DND-41 (cell line): Measurements from ENCODE around the gene OLFML2A.

Experiments used
- ATAC-seq: fragments of 200-7000 bp; cut with Tn5 transposase; 3 replicates; pipeline ENCODE4 v1.9.1; 2021; ENCODE audit warnings: low read depth; ENCODE audit not compliant: insufficient read depth
- DNase-seq: peaks from one replicate; pipeline ENCODE4 v3.0.0-alpha.2; 2020
- H2AFZ ChIP-seq: 2 replicates; pipeline ENCODE4 v1.6.0; 2012; ENCODE audit warnings: low read depth, low read length
- H3K27ac ChIP-seq: 2 replicates; pipeline ENCODE4 v1.5.1; 2012; ENCODE audit warnings: low read length, inconsistent platforms
- H3K27me3 ChIP-seq: fragments of 200-600 bp; sonication (generic); 2 replicates; pipeline ENCODE4 v1.6.0; 2012; ENCODE audit warnings: low read length, mild to moderate bottlenecking, inconsistent platforms; ENCODE audit not compliant: insufficient read depth, poor library complexity
- H3K36me3 ChIP-seq: 2 replicates; pipeline ENCODE4 v1.5.1; 2012; ENCODE audit warnings: low read length, inconsistent platforms; ENCODE audit not compliant: insufficient read depth
- H3K4me1 ChIP-seq: 2 replicates; pipeline ENCODE4 v1.5.1; 2012; ENCODE audit warnings: mild to moderate bottlenecking, low read length; ENCODE audit not compliant: insufficient read depth
- H3K4me2 ChIP-seq: 2 replicates; pipeline ENCODE4 v1.6.0; 2012; ENCODE audit warnings: mild to moderate bottlenecking, moderate library complexity, low read length, inconsistent platforms; ENCODE audit not compliant: insufficient read depth
- H3K4me3 ChIP-seq, 2 experiments: fragments of 200-600 bp in 1 of 2; shearing (Covaris generic) in 1 of 2; 2 replicates each; pipeline ENCODE4 v1.5.1; 2012 to 2016; ENCODE audit warnings: inconsistent platforms in 2 of 2, low read length in 2 of 2, mild to moderate bottlenecking in 2 of 2, low read depth in 1 of 2, moderate library complexity in 1 of 2
- H3K79me2 ChIP-seq: 2 replicates; pipeline ENCODE4 v1.6.0; 2012; ENCODE audit warnings: low read length, inconsistent platforms; ENCODE audit not compliant: insufficient read depth
- H3K9ac ChIP-seq: 2 replicates; pipeline ENCODE4 v1.6.0; 2012; ENCODE audit warnings: low read depth, mild to moderate bottlenecking, inconsistent platforms, low read length, moderate library complexity
- H3K9me3 ChIP-seq: 2 replicates; pipeline ENCODE4 v1.5.1; 2012; ENCODE audit warnings: low read length, moderate library complexity, mild to moderate bottlenecking, inconsistent platforms; ENCODE audit not compliant: insufficient read depth, severe bottlenecking
- H4K20me1 ChIP-seq: 2 replicates; pipeline ENCODE4 v1.6.0; 2012; ENCODE audit warnings: low read length; ENCODE audit not compliant: insufficient read depth
- CTCF ChIP-seq: IDR thresholded peaks from 2 replicates; pipeline ENCODE4 v1.5.1; 2012; ENCODE audit warnings: borderline replicate concordance, low read length, moderate library complexity, mild to moderate bottlenecking; ENCODE audit not compliant: poor library complexity, severe bottlenecking; ENCODE audit errors: extremely low read depth
- EZH2 ChIP-seq: IDR thresholded peaks from 3 replicates; pipeline ENCODE4 v1.6.1; 2012; ENCODE audit warnings: borderline replicate concordance, low read depth, mild to moderate bottlenecking, moderate library complexity, low read length, inconsistent platforms; ENCODE audit not compliant: severe bottlenecking

The OLFML2A gene

GRCh38 chr9:124758061-124758460 is 18.9 kb upstream of the OLFML2A start:
- Histone ChIP-seq H3K36me3 (no peaks in the 10 kb centered on the region), H3K79me2 (no peaks in the 10 kb centered on the region; the same call in 1 of the 2 replicates), H3K4me1 (no peaks in the 10 kb centered on the region)

GRCh38 chr9:124758691-124759090 is 18.2 kb upstream of the OLFML2A start:
- H3K27me3 ChIP-seq, result no peaks in the 10 kb centered on the region
- H4K20me1 ChIP-seq, result peaks cover 7% of the 10 kb centered on the region; the same call in 1 of the 2 replicates
- no peak overlapping the region for H2AFZ ChIP-seq
- no peak for ATAC-seq
- H3K4me3 ChIP-seq, result no peak overlapping the region
- H3K79me2 ChIP-seq, result no peaks in the 10 kb centered on the region; the same call in 1 of the 2 replicates
- H3K27ac ChIP-seq, result no peak overlapping the region
- H3K9ac ChIP-seq, result no peak overlapping the region
- no peaks in the 10 kb centered on the region for H3K36me3 ChIP-seq
- H3K4me2 ChIP-seq, result no peak overlapping the region
- DNase-seq, result no peak
- TF ChIP-seq EZH2, result no peak
- no peaks in the 10 kb centered on the region for H3K4me1 ChIP-seq
- H3K9me3 ChIP-seq, result no peaks in the 10 kb centered on the region

More at GRCh38 chr9:124758061-124758460, 18.9 kb upstream of the OLFML2A start:
- no peak overlapping the region for H3K4me2 ChIP-seq
- no peak overlapping the region for H3K27ac ChIP-seq
- peaks cover 10% of the 10 kb centered on the region; the same call in 1 of the 2 replicates for H4K20me1 ChIP-seq
- TF ChIP-seq CTCF (no peak), EZH2 (no peak)
- H2AFZ ChIP-seq, result no peak overlapping the region
- DNase-seq (no peak), ATAC-seq (no peak)
- no peak overlapping the region for H3K4me3 ChIP-seq
- H3K9me3 ChIP-seq, result no peaks in the 10 kb centered on the region
- no peak overlapping the region for H3K9ac ChIP-seq
- H3K27me3 ChIP-seq, result no peaks in the 10 kb centered on the region

- Histone ChIP-seq H2AFZ (no peak overlapping the region), H3K27ac (no peak overlapping the region), H3K27me3 (no peaks in the 10 kb centered on the region), H3K4me1 (no peaks in the 10 kb centered on the region), H4K20me1 (peaks cover 7% of the 10 kb centered on the region; the same call in 1 of the 2 replicates), H3K36me3 (no peaks in the 10 kb centered on the region), H3K9me3 (no peaks in the 10 kb centered on the region), H3K4me2 (no peak overlapping the region), H3K4me3 (no peak overlapping the region), H3K79me2 (no peaks in the 10 kb centered on the region; the same call in 1 of the 2 replicates), H3K9ac (no peak overlapping the region)
- no peak for DNase-seq
- ATAC-seq, result no peak
- TF ChIP-seq EZH2 (no peak), CTCF (no peak)
Observed at GRCh38 chr9:124759327-124759726, 17.6 kb upstream of the OLFML2A start.

GRCh38 chr9:124760719-124761118 is 16.2 kb upstream of the OLFML2A start:
- H3K27me3 ChIP-seq, result no peaks in the 10 kb centered on the region
- H3K4me1 ChIP-seq, result no peaks in the 10 kb centered on the region
- no peaks in the 10 kb centered on the region for H3K9me3 ChIP-seq
- H3K27ac ChIP-seq, result no peak overlapping the region
- H3K4me2 ChIP-seq, result no peak overlapping the region
- no peaks in the 10 kb centered on the region for H3K36me3 ChIP-seq
- no peak overlapping the region for H3K4me3 ChIP-seq
- H4K20me1 ChIP-seq, result peaks cover 7% of the 10 kb centered on the region; the same call in 1 of the 2 replicates
- TF ChIP-seq EZH2 (no peak), CTCF (no peak)
- H2AFZ ChIP-seq, result no peak overlapping the region
- no peak for ATAC-seq
- no peak overlapping the region for H3K9ac ChIP-seq
- H3K79me2 ChIP-seq, result no peaks in the 10 kb centered on the region; the same call in 1 of the 2 replicates
- DNase-seq, result no peak
